D721Med (cell line): ENCODE results near the gene CD276.

Source experiments
- DNase-seq: peaks from one replicate; pipeline ENCODE4 v3.0.0; 2011; ENCODE audit warnings: low spot score; ENCODE audit not compliant: insufficient read length
- FAIRE-seq: peaks from 2 replicates; lab custom pipeline; 2011; peaks lifted over from hg19 to GRCh38; lab: Jason Lieb, UNC
- CTCF ChIP-seq: IDR thresholded peaks from 2 replicates; pipeline ENCODE4 v1.5.1; 2012; ENCODE audit warnings: mild to moderate bottlenecking, control low read depth; ENCODE audit not compliant: insufficient read depth; ENCODE audit errors: missing control alignments

Gene CD276

DNA sequence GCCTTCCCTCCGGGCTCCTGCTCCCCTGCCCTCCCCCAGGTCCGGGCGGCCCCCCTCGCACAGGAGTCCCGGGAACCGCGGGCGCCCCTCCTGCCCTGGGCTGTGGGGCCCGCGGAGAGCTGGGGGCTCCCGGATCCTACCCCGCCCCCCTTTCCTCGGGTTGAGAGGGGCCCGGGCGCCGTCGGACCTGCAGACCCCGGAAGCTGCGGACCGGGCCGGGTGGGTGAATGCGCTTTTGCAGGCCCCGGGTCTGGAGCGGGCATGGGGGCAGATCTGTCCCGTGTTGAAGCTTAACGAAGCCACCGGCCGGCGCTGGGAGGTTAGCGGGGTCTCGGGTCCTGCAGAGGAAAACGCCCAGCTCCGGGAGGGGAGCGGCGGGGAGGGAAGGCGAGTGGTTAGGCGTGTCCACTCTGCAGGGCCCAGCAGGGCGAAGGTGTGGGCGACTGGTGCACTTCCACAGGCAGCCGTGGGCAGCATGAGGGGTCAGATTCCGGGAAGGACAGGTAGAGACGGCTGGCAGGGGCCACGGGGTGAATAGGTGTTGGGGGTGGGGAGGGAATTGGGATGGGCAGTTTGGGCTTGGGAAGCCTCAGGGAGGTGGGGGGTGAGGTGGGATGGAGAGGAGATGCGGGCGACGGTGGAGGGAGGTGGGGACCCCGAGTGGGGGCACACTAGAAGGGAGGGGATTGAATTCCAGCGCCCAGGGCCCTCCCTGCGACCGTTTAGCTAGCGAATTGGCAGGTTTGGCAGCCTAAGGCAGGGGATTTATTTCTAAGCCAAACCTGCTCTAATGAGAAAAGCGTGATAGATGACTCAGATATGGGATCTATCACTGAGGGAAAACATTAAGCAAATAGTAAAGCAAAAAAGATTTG lies 635 bp downstream of the CD276 start:
- TF ChIP-seq CTCF: no peak
- FAIRE-seq: no peak
- peak; percentile 46 for DNase-seq

GRCh38 chr15:73685981-73686380 lies 1.8 kb downstream of the CD276 start:
- DNase-seq (no peak), FAIRE-seq (no peak)
- no peak for TF ChIP-seq CTCF

DNA sequence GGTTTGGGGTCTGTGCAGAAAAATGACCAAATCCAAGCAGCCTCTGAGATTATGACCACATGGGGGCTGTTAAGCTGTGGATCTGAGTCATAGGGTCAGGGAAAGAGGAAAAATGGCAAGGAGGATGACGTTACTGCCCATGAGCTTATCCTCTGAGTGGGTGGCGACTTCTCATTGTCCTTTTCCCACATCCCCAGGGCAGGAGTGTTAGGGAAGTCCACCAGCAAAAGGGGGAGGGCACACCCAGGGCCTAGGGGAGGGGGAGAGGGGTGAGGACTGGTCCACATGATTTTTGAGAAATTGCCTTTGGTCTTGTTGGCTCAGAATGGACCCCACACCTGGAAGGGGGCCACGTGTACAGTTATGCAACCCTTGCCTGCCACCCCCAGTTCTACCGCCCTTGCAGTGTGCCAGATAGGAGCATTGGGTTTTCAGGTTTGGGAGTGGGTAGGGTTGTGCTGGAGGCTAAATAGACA lies 2.6 kb downstream of the CD276 start:
- DNase-seq (no peak), FAIRE-seq (no peak)
- TF ChIP-seq CTCF: no peak

- no peak for FAIRE-seq
- no peak for TF ChIP-seq CTCF
- no peak for DNase-seq
Measured at GRCh38 chr15:73687351-73687750, 3.2 kb downstream of the CD276 start.

- TF ChIP-seq CTCF: no peak
- DNase-seq: no peak
- no peak for FAIRE-seq
Measured at GRCh38 chr15:73688455-73688854, 4.3 kb downstream of the CD276 start.

GRCh38 chr15:73691396-73691795 lies 7.2 kb downstream of the CD276 start:
- no peak for DNase-seq
- TF ChIP-seq CTCF: no peak

GRCh38 chr15:73694419-73694818 lies 10.2 kb downstream of the CD276 start:
- FAIRE-seq (no peak), DNase-seq (no peak)
- no peak for TF ChIP-seq CTCF

More at GRCh38 chr15:73691396-73691795, 7.2 kb downstream of the CD276 start:
- no peak for FAIRE-seq
